ENCODE measurements around the gene TMED4.

GRCh38 chr7:44615793-44616192 lies 33.8 kb upstream of the TMED4 start:
- no peak for TF ChIP-seq CTCF (conservative IDR thresholded peaks at IDR 0.05; ENCODE audit: low read depth, low read length)
- TF ChIP-seq EZH2 (IDR thresholded peaks at IDR 0.05; ENCODE audit: borderline replicate concordance, low read depth, low read length, poor library complexity, severe bottlenecking) = no peak
